Neural cell (in vitro differentiated cells): ENCODE results near the gene SLMAP. TPM values are rescaled to one million over a fixed set of nuclear protein-coding genes. Genes with fewer than 3 reads are reported as not detected.

Experiments
- H2AFZ ChIP-seq: fragments of 200-600, 300-800 bp; sonication (generic), shearing (Covaris generic); 2 replicates; pipeline ENCODE4 v1.6.0; 2014; ENCODE audit warnings: low read depth, mild to moderate bottlenecking, antibody characterized with exemption, low read length, moderate library complexity
- H3F3A ChIP-seq: fragments of 200-600 bp; shearing (Covaris generic); 2 replicates; pipeline ENCODE4 v1.6.1; 2016; ENCODE audit warnings: mild to moderate bottlenecking, moderate library complexity, mixed read lengths, antibody characterized with exemption, low read length; ENCODE audit not compliant: insufficient read depth, poor library complexity, severe bottlenecking
- H3K27ac ChIP-seq: fragments of 200-600, 300-800 bp; sonication (generic), shearing (Covaris generic); 2 replicates; pipeline ENCODE4 v1.5.1; 2014; ENCODE audit warnings: mild to moderate bottlenecking, low read length, moderate library complexity
- H3K27me3 ChIP-seq: fragments of 300-800, 200-600 bp; sonication (generic), shearing (Covaris generic); 2 replicates; pipeline ENCODE4 v1.6.0; 2014; ENCODE audit warnings: mild to moderate bottlenecking, low read depth, low read length, moderate library complexity; ENCODE audit not compliant: insufficient read depth
- H3K36me3 ChIP-seq: fragments of 300-800, 200-600 bp; sonication (generic), shearing (Covaris generic); 2 replicates; pipeline ENCODE4 v1.5.1; 2014; ENCODE audit warnings: mild to moderate bottlenecking, antibody characterized with exemption, low read length, moderate library complexity; ENCODE audit not compliant: insufficient read depth
- H3K4me2 ChIP-seq: fragments of 300-800, 200-600 bp; sonication (generic), shearing (Covaris generic); 2 replicates; pipeline ENCODE4 v1.6.0; 2014; ENCODE audit warnings: mild to moderate bottlenecking, low read length
- H3K4me3 ChIP-seq: fragments of 300-800, 200-600 bp; sonication (generic), shearing (Covaris generic); 2 replicates; pipeline ENCODE4 v1.5.1; 2014; ENCODE audit warnings: mild to moderate bottlenecking, low read length, moderate library complexity
- H3K79me2 ChIP-seq: fragments of 200-600 bp; shearing (Covaris generic); replicated peaks from 2 replicates; pipeline ENCODE4 v1.6.0; 2014; ENCODE audit warnings: mild to moderate bottlenecking, low read length, moderate library complexity; ENCODE audit not compliant: insufficient read depth
- H3K9ac ChIP-seq: fragments of 300-800, 200-600 bp; sonication (generic), shearing (Covaris generic); 2 replicates; pipeline ENCODE4 v1.6.1; 2016; ENCODE audit warnings: mild to moderate bottlenecking, low read length, mixed read lengths
- H3K9me2 ChIP-seq: fragments of 200-600 bp; shearing (Covaris generic); 2 replicates; pipeline ENCODE4 v1.6.1; 2016; ENCODE audit warnings: mild to moderate bottlenecking, low read length, mixed read lengths; ENCODE audit not compliant: insufficient read depth
- H3K9me3 ChIP-seq: fragments of 200-600, 300-800 bp; sonication (generic), shearing (Covaris generic); 2 replicates; pipeline ENCODE4 v1.6.1; 2016; ENCODE audit warnings: mild to moderate bottlenecking, mixed run types, low read length, moderate library complexity, mixed read lengths
- H4K20me1 ChIP-seq: fragments of 200-600 bp; shearing (Covaris generic); 2 replicates; pipeline ENCODE4 v1.6.1; 2016; ENCODE audit warnings: mild to moderate bottlenecking, mixed run types; ENCODE audit not compliant: insufficient read depth
- EP300 ChIP-seq: fragments of 450-650 bp; conservative IDR thresholded peaks from 2 replicates; pipeline ENCODE4 v1.6.1; 2014; ENCODE audit warnings: antibody characterized with exemption, mild to moderate bottlenecking, moderate library complexity; ENCODE audit not compliant: poor library complexity, severe bottlenecking
- EZH2 ChIP-seq: fragments of 200-600, 300-800 bp; shearing (Covaris generic), sonication (generic); IDR thresholded peaks from 2 replicates; pipeline ENCODE4 v1.6.1; 2014; ENCODE audit warnings: antibody characterized with exemption, low read length, borderline replicate concordance, mild to moderate bottlenecking; ENCODE audit not compliant: insufficient read depth, poor library complexity, severe bottlenecking
- MXI1 ChIP-seq: fragments of 450-650 bp; conservative IDR thresholded peaks from 2 replicates; pipeline ENCODE4 v1.6.1; 2014; ENCODE audit warnings: antibody characterized with exemption, mild to moderate bottlenecking; ENCODE audit not compliant: poor library complexity, severe bottlenecking
- POLR2AphosphoS5 ChIP-seq: IDR thresholded peaks from 2 replicates; pipeline ENCODE4 v1.6.1; 2012
- RAD21 ChIP-seq: fragments of 450-650 bp; conservative IDR thresholded peaks from 2 replicates; pipeline ENCODE4 v1.6.1; 2014; ENCODE audit warnings: antibody characterized with exemption, mild to moderate bottlenecking, moderate library complexity
- SMC3 ChIP-seq: fragments of 450-650 bp; conservative IDR thresholded peaks from 2 replicates; pipeline ENCODE4 v1.6.1; 2014; ENCODE audit warnings: antibody characterized with exemption, mild to moderate bottlenecking, moderate library complexity; ENCODE audit not compliant: poor library complexity
- TAF1 ChIP-seq: IDR thresholded peaks from 2 replicates; pipeline ENCODE4 v1.6.1; 2012; ENCODE audit warnings: low read depth
- polyA plus RNA-seq: library from polyadenylated mRNA; depleted of rRNA; stranded (reverse); fragments of >200 nt; gene quantifications from 2 replicates; pipeline ENCODE4 v1.2.3, GENCODE V29; 2014
- TF ChIP-seq, protein P1 (sequence below): fragments of 450-650 bp; IDR thresholded peaks from 2 replicates; pipeline ENCODE4 v1.5.1; 2014; ENCODE audit warnings: antibody characterized with exemption, mild to moderate bottlenecking, moderate library complexity; ENCODE audit not compliant: poor library complexity, severe bottlenecking
- TF ChIP-seq, protein P2 (sequence below): IDR thresholded peaks from 2 replicates; pipeline ENCODE4 v1.6.1; 2012; ENCODE audit warnings: borderline replicate concordance

SLMAP gene
- polyA plus RNA-seq, 1 donor from 2014 or later: 42.1 TPM

- no peak overlapping the region for H3K27ac ChIP-seq
- no peaks in the 10 kb centered on the region for H3K79me2 ChIP-seq
- TF ChIP-seq, protein P1, sequence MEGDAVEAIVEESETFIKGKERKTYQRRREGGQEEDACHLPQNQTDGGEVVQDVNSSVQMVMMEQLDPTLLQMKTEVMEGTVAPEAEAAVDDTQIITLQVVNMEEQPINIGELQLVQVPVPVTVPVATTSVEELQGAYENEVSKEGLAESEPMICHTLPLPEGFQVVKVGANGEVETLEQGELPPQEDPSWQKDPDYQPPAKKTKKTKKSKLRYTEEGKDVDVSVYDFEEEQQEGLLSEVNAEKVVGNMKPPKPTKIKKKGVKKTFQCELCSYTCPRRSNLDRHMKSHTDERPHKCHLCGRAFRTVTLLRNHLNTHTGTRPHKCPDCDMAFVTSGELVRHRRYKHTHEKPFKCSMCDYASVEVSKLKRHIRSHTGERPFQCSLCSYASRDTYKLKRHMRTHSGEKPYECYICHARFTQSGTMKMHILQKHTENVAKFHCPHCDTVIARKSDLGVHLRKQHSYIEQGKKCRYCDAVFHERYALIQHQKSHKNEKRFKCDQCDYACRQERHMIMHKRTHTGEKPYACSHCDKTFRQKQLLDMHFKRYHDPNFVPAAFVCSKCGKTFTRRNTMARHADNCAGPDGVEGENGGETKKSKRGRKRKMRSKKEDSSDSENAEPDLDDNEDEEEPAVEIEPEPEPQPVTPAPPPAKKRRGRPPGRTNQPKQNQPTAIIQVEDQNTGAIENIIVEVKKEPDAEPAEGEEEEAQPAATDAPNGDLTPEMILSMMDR: no peak
- TF ChIP-seq MXI1: no peak
- no peak for TF ChIP-seq RAD21
- TF ChIP-seq SMC3: no peak
- TF ChIP-seq EP300: no peak
- TF ChIP-seq, protein P2, sequence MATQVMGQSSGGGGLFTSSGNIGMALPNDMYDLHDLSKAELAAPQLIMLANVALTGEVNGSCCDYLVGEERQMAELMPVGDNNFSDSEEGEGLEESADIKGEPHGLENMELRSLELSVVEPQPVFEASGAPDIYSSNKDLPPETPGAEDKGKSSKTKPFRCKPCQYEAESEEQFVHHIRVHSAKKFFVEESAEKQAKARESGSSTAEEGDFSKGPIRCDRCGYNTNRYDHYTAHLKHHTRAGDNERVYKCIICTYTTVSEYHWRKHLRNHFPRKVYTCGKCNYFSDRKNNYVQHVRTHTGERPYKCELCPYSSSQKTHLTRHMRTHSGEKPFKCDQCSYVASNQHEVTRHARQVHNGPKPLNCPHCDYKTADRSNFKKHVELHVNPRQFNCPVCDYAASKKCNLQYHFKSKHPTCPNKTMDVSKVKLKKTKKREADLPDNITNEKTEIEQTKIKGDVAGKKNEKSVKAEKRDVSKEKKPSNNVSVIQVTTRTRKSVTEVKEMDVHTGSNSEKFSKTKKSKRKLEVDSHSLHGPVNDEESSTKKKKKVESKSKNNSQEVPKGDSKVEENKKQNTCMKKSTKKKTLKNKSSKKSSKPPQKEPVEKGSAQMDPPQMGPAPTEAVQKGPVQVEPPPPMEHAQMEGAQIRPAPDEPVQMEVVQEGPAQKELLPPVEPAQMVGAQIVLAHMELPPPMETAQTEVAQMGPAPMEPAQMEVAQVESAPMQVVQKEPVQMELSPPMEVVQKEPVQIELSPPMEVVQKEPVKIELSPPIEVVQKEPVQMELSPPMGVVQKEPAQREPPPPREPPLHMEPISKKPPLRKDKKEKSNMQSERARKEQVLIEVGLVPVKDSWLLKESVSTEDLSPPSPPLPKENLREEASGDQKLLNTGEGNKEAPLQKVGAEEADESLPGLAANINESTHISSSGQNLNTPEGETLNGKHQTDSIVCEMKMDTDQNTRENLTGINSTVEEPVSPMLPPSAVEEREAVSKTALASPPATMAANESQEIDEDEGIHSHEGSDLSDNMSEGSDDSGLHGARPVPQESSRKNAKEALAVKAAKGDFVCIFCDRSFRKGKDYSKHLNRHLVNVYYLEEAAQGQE: no peak
- TF ChIP-seq TAF1: no peak
- TF ChIP-seq EZH2: no peak
- no peak for TF ChIP-seq POLR2AphosphoS5
- no peaks in the 10 kb centered on the region for H3K36me3 ChIP-seq
- H3K27me3 ChIP-seq: no peaks in the 10 kb centered on the region
- H3K4me3 ChIP-seq: no peak overlapping the region
- no peak overlapping the region for H3K4me2 ChIP-seq
- H3K9me3 ChIP-seq: no peaks in the 10 kb centered on the region
- H2AFZ ChIP-seq: no peak overlapping the region
- H3F3A ChIP-seq: no peaks in the 10 kb centered on the region
- H3K9me2 ChIP-seq: no peaks in the 10 kb centered on the region
- H3K9ac ChIP-seq: no peak overlapping the region
- no peaks in the 10 kb centered on the region for H4K20me1 ChIP-seq
Observed at GRCh38 chr3:57890874-57891273, 134.8 kb downstream of the SLMAP start.

GRCh38 chr3:57892423-57892822 lies 136.3 kb downstream of the SLMAP start:
- Histone ChIP-seq H3K9ac (no peak overlapping the region), H3K27me3 (no peaks in the 10 kb centered on the region), H3F3A (no peaks in the 10 kb centered on the region), H3K4me3 (no peak overlapping the region), H3K79me2 (no peaks in the 10 kb centered on the region), H3K9me2 (no peaks in the 10 kb centered on the region), H3K27ac (no peak overlapping the region), H3K4me2 (no peak overlapping the region), H4K20me1 (no peaks in the 10 kb centered on the region), H3K36me3 (no peaks in the 10 kb centered on the region), H3K9me3 (no peaks in the 10 kb centered on the region), H2AFZ (no peak overlapping the region)
- no peak for TF ChIP-seq RAD21
- TF ChIP-seq POLR2AphosphoS5: no peak
- TF ChIP-seq MXI1: no peak
- TF ChIP-seq EZH2: no peak
- TF ChIP-seq, protein P1: no peak
- TF ChIP-seq, protein P2: no peak
- no peak for TF ChIP-seq SMC3
- no peak for TF ChIP-seq EP300
- no peak for TF ChIP-seq TAF1
